Measurements from ENCODE around the gene RAMP3. TPM values are rescaled to one million over a fixed set of nuclear protein-coding genes. Genes with fewer than 3 reads are reported as not detected.

The RAMP3 gene
- total RNA-seq, 1 donor from 2014 or later: not detected

DNA sequence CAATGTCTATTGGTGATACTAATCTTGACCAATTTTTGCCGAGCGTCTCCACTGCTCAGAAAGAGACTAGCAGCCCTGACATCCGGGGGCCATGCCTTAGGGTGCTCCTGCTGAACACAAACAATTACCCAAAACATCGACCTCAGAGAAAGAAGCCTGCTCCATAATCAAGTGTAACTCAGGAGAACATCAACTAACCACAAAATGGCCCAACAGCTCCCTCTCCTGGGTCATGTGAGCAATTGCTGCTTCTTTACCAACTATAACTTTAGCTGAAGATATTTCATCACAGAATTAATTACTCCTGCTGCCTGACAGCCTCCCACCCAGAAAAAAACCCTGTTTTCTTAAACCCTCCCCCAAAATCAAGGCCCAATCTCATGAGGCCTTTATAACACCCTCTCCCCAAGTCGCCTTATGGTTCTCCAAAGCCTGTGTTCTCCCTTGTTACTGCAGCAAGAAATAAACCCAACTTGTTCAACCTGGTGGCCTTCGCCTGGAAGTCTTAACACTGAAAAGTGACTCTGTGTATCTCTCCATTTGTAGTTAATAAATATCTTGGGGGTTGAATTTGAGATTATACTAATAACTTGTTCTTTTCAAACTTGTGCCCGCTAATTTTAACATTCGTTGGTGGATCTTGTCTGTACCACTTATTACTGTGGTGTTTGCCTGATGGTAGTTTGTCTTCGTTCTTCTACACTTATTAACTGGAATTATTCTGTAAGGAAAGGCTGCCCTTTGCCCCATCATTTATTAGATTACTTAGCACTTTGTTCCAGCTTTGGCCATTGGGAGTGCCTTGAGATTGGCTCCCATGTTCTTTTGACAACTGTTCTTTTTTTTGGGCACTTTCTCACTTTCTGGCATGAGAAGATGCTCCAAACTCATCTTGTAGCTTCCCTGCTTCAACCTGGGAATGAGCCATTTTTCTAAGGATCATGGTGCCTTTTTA is 21.2 kb upstream of the RAMP3 start:
- peaks cover 4% of the 10 kb centered on the region for H3K27me3 Mint-ChIP-seq (ENCODE audit: unreplicated experiment)
- H3K4me3 Mint-ChIP-seq (ENCODE audit: unreplicated experiment): no peak overlapping the region
- peaks cover 8% of the 10 kb centered on the region for H3K4me1 Mint-ChIP-seq (ENCODE audit: low read depth, unreplicated experiment)
- peaks cover 1% of the 10 kb centered on the region for H3K9me3 Mint-ChIP-seq (ENCODE audit: unreplicated experiment)
- H3K36me3 Mint-ChIP-seq (ENCODE audit: unreplicated experiment): no peaks in the 10 kb centered on the region
- no peak overlapping the region for H3K27ac Mint-ChIP-seq (ENCODE audit: unreplicated experiment)
- TF ChIP-seq, protein P1, sequence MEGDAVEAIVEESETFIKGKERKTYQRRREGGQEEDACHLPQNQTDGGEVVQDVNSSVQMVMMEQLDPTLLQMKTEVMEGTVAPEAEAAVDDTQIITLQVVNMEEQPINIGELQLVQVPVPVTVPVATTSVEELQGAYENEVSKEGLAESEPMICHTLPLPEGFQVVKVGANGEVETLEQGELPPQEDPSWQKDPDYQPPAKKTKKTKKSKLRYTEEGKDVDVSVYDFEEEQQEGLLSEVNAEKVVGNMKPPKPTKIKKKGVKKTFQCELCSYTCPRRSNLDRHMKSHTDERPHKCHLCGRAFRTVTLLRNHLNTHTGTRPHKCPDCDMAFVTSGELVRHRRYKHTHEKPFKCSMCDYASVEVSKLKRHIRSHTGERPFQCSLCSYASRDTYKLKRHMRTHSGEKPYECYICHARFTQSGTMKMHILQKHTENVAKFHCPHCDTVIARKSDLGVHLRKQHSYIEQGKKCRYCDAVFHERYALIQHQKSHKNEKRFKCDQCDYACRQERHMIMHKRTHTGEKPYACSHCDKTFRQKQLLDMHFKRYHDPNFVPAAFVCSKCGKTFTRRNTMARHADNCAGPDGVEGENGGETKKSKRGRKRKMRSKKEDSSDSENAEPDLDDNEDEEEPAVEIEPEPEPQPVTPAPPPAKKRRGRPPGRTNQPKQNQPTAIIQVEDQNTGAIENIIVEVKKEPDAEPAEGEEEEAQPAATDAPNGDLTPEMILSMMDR (IDR thresholded peaks at IDR 0.05; ENCODE audit: partially characterized antibody, unreplicated experiment): peak; percentile 86
- peak; percentile 65 for DNase-seq

DNA sequence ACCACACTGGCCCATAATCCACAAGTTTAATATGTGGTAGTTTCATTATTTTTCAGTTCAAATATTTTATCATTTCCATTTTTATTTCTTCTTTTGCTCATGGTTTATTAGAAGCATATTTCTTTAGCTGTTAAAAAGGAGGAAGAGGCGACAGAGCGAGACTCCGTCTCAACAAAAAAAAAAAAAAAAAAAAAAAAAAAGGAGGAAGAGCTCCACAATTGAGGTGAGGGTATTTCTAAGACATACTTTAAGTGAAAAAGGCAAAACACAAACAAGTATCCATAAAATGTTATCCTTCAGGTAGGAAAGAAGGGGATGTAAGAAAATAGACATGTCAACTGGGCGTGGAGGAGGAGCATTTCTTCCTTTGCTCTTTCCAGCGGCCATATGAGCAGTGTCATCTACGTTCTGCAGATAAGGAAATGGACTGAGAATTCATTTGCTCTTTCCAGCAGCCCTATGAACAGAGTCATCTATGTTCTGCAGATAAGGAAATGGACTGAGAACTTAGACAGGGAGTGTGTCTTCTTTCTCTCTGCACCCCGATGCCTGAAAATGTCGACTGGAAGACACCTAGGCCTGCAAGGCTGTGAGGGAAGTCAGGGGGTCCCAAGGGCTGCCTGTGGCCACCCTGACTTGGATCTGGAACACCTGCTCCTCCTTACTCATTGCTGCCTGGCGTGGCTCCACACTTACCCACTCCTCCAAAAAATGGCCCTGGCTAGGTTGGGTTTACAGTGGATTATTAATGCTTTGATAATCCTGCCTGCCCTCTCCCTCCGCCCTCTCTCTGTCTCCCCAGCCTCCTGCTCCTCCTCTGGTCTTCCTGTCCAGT is 18.9 kb upstream of the RAMP3 start:
- TF ChIP-seq, protein P1 (IDR thresholded peaks at IDR 0.05; ENCODE audit: partially characterized antibody, unreplicated experiment): no peak
- H3K4me3 Mint-ChIP-seq (ENCODE audit: unreplicated experiment): no peak overlapping the region
- H3K4me1 Mint-ChIP-seq (ENCODE audit: low read depth, unreplicated experiment): peaks cover 5% of the 10 kb centered on the region
- H3K9me3 Mint-ChIP-seq (ENCODE audit: unreplicated experiment): no peaks in the 10 kb centered on the region
- H3K27me3 Mint-ChIP-seq (ENCODE audit: unreplicated experiment): peaks cover 2% of the 10 kb centered on the region
- no peaks in the 10 kb centered on the region for H3K36me3 Mint-ChIP-seq (ENCODE audit: unreplicated experiment)
- H3K27ac Mint-ChIP-seq (ENCODE audit: unreplicated experiment): no peak overlapping the region
- no peak for DNase-seq

GRCh38 chr7:45140827-45141226 is 16.8 kb upstream of the RAMP3 start:
- Mint-ChIP-seq H3K27ac (ENCODE audit: unreplicated experiment) (no peak overlapping the region), H3K9me3 (ENCODE audit: unreplicated experiment) (no peaks in the 10 kb centered on the region), H3K4me3 (ENCODE audit: unreplicated experiment) (no peak overlapping the region), H3K27me3 (ENCODE audit: unreplicated experiment) (peaks cover 2% of the 10 kb centered on the region), H3K36me3 (ENCODE audit: unreplicated experiment) (no peaks in the 10 kb centered on the region), H3K4me1 (ENCODE audit: low read depth, unreplicated experiment) (peaks cover 3% of the 10 kb centered on the region)
- TF ChIP-seq, protein P1 (IDR thresholded peaks at IDR 0.05; ENCODE audit: partially characterized antibody, unreplicated experiment): no peak
- DNase-seq: no peak

- no peaks in the 10 kb centered on the region for H3K36me3 Mint-ChIP-seq (ENCODE audit: unreplicated experiment)
- H3K9me3 Mint-ChIP-seq (ENCODE audit: unreplicated experiment): no peaks in the 10 kb centered on the region
- no peak overlapping the region for H3K4me3 Mint-ChIP-seq (ENCODE audit: unreplicated experiment)
- peaks cover 2% of the 10 kb centered on the region for H3K27me3 Mint-ChIP-seq (ENCODE audit: unreplicated experiment)
- DNase-seq: no peak
- no peak overlapping the region for H3K27ac Mint-ChIP-seq (ENCODE audit: unreplicated experiment)
- no peaks in the 10 kb centered on the region for H3K4me1 Mint-ChIP-seq (ENCODE audit: low read depth, unreplicated experiment)
- TF ChIP-seq, protein P1 (IDR thresholded peaks at IDR 0.05; ENCODE audit: partially characterized antibody, unreplicated experiment): no peak
Measured at GRCh38 chr7:45143616-45144015, 14.0 kb upstream of the RAMP3 start.
